ENCODE results near the gene PGS1.

Gene PGS1

GRCh38 chr17:78401246-78401645 is 22.8 kb downstream of the PGS1 start:
- no peak overlapping the region for H3K4me3 ChIP-seq (ENCODE audit: low read depth, low read length)
- CTCF ChIA-PET: interaction anchor here (0.8 to 8.6 kb wide), 6 partner anchors 10 to 150 kb away, joined by 4 to 87 read pairs (median 4); no protein-coding TSS in a partner anchor
- DNase-seq (ENCODE audit: low read depth, low spot score): no peak
- POLR2A ChIA-PET: interaction anchor here (1.2 to 1.5 kb wide), 2 partner anchors 10 to 41 kb away, joined by 4 to 6 read pairs; partner anchors contain the start of gene SOCS3
- no peak for TF ChIP-seq CTCF (IDR thresholded peaks at IDR 0.05; ENCODE audit: insufficient read depth, low read length, missing control alignments)

GRCh38 chr17:78401891-78402290 is 23.4 kb downstream of the PGS1 start:
- CTCF ChIA-PET: interaction anchor here (0.8 to 8.6 kb wide), 5 partner anchors 10 to 150 kb away, joined by 4 to 87 read pairs (median 5); no protein-coding TSS in a partner anchor
- no peak for DNase-seq (ENCODE audit: low read depth, low spot score)
- POLR2A ChIA-PET: interaction anchor here (1.2 kb wide), 1 partner anchor 10 kb away, joined by 4 read pairs; no protein-coding TSS in a partner anchor
- TF ChIP-seq CTCF (IDR thresholded peaks at IDR 0.05; ENCODE audit: insufficient read depth, low read length, missing control alignments): no peak
- H3K4me3 ChIP-seq (ENCODE audit: low read depth, low read length): no peak overlapping the region

DNA sequence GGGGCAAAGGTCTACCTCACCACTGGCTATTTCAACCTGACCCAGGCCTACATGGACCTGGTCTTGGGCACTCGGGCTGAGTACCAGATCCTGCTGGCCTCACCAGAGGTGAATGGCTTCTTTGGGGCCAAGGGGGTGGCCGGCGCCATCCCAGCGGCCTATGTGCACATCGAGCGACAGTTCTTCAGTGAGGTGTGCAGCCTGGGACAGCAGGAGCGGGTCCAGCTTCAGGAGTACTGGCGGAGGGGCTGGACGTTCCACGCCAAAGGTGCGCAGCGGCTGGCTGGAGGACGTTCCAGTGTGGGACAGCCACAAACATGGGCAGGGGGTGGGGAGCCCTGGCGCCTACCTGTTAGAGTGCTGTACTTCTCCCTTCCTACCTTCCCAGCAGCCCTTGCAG is 25.4 kb downstream of the PGS1 start:
- CTCF ChIA-PET: interaction anchor here (1.1 to 8.6 kb wide), 2 partner anchors 11 to 17 kb away, joined by 3 to 87 read pairs; no protein-coding TSS in a partner anchor
- POLR2A ChIA-PET: no interaction called here

DNA sequence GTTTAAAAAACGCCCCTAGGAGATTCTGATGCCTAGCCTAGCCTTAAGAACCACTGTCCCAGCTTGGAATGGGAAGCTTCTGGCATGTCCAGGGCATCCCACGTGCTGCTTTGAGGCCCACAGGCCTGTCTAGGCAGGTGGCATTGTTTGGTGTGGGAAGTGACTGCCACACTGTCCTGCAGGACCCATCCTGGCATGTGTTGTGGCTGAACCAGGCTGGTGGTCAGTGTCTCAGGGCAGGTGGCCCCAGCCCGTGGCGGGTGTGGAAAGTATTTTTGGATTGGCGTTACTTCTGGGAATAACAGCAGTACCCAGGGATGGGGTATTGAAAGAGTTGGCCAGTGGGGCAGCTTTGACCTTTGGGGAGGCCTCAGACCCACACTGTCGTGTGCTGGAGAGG is 27.9 kb downstream of the PGS1 start:
- ChIA-PET POLR2A (interaction anchor here (0.7 kb wide), 1 partner anchor 48 kb away, joined by 3 read pairs; no protein-coding TSS in a partner anchor), CTCF (interaction anchor here (1.5 to 8.6 kb wide), 2 partner anchors 10 to 15 kb away, joined by 5 to 87 read pairs; no protein-coding TSS in a partner anchor)
- no peak for DNase-seq (ENCODE audit: low read depth, low spot score)
- TF ChIP-seq CTCF (IDR thresholded peaks at IDR 0.05; ENCODE audit: insufficient read depth, low read length, missing control alignments): no peak
- H3K4me3 ChIP-seq (ENCODE audit: low read depth, low read length): no peak overlapping the region

More for the DNA sequence above, 25.4 kb downstream of the PGS1 start:
- no peak overlapping the region for H3K4me3 ChIP-seq (ENCODE audit: low read depth, low read length)
- TF ChIP-seq CTCF (IDR thresholded peaks at IDR 0.05; ENCODE audit: insufficient read depth, low read length, missing control alignments): no peak
- DNase-seq (ENCODE audit: low read depth, low spot score): no peak

GRCh38 chr17:78406920-78407319 is 28.5 kb downstream of the PGS1 start:
- POLR2A ChIA-PET: interaction anchor here (0.7 kb wide), 1 partner anchor 48 kb away, joined by 3 read pairs; no protein-coding TSS in a partner anchor
- no peak overlapping the region for H3K4me3 ChIP-seq (ENCODE audit: low read depth, low read length)
- CTCF ChIA-PET: interaction anchor here (8.6 kb wide), 1 partner anchor 14 kb away, joined by 87 read pairs; no protein-coding TSS in a partner anchor
- TF ChIP-seq CTCF (IDR thresholded peaks at IDR 0.05; ENCODE audit: insufficient read depth, low read length, missing control alignments): no peak
- no peak for DNase-seq (ENCODE audit: low read depth, low spot score)

DNA sequence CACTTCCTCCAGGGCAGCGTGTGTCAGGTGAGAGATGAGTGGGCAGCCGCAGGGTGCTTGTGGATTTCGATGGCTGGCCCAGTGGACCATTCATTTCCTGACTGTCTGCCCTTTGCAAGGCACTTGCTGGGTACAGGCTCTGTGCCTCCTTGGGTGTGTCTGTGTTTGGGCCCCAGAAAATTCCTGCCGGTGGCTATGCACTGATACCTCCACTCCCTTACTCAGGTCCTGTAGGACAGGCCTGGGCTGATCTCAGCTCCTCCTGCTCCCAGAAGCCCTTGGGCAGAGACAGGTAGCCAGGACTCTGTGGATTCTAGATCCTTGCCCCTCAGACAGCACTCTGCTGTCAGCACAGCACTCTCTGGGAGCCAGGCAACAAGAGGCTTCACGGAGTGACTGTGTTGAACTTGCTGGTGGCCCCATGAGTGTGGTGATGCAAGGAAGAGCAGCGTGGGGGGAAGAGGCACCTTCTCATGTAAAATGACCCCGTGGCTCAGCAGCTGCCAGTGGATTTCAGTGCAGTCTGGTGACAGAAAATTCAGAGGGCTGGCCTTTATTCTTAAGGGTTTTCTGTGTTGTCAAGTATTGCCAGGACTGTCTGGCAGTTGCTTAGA is 29.0 kb downstream of the PGS1 start:
- ChIA-PET POLR2A (no interaction called here), CTCF (interaction anchor here (1.0 to 8.6 kb wide), 3 partner anchors 13 to 46 kb away, joined by 3 to 87 read pairs (median 4); no protein-coding TSS in a partner anchor)
- no peak for DNase-seq (ENCODE audit: low read depth, low spot score)
- H3K4me3 ChIP-seq (ENCODE audit: low read depth, low read length): no peak overlapping the region
- no peak for TF ChIP-seq CTCF (IDR thresholded peaks at IDR 0.05; ENCODE audit: insufficient read depth, low read length, missing control alignments)
